Activated naive CD8-positive, alpha-beta T cell treated with anti-CD3 and anti-CD28 coated beads, Interleukin-2, amount 50 U/mL, for 24 hours (primary cell): Measurements from ENCODE around the gene UPF2.
A peak's percentile ranks its signal among the peaks of the same experiment; 100 is the strongest.

Source experiments
- ATAC-seq: fragments of 150-1000 bp; cut with Tn5 transposase; one replicate; pipeline ENCODE4 v1.10.0; 2021
- DNase-seq: peaks from one replicate; pipeline ENCODE4 v3.0.0; 2021
- H3K27ac Mint-ChIP-seq: one replicate; pipeline ENCODE4 v1.8.0; 2021; ENCODE audit warnings: mild to moderate bottlenecking, mixed read lengths
- H3K27me3 Mint-ChIP-seq: one replicate; pipeline ENCODE4 v1.8.0; 2021; ENCODE audit warnings: mixed read lengths
- H3K36me3 Mint-ChIP-seq: one replicate; pipeline ENCODE4 v1.8.0; 2021; ENCODE audit warnings: low read depth, mixed read lengths
- H3K4me1 Mint-ChIP-seq: one replicate; pipeline ENCODE4 v1.8.0; 2021; ENCODE audit warnings: mixed read lengths
- H3K4me3 Mint-ChIP-seq: one replicate; pipeline ENCODE4 v1.8.0; 2021; ENCODE audit warnings: mild to moderate bottlenecking, moderate library complexity, mixed read lengths
- H3K9me3 Mint-ChIP-seq: one replicate; pipeline ENCODE4 v1.8.0; 2021; ENCODE audit warnings: mixed read lengths

UPF2 gene

GRCh38 chr10:11881477-11882417 lies 160.9 kb downstream of the UPF2 start:
- Mint-ChIP-seq H3K9me3 (no peaks in the 10 kb centered on the region), H3K4me1 (peaks cover 4% of the 10 kb centered on the region), H3K27me3 (no peaks in the 10 kb centered on the region), H3K4me3 (no peak overlapping the region), H3K36me3 (no peaks in the 10 kb centered on the region), H3K27ac (no peak overlapping the region)
- no peak for DNase-seq
- ATAC-seq, result peak; percentile 10

- Mint-ChIP-seq H3K4me3 (no peak overlapping the region), H3K36me3 (no peaks in the 10 kb centered on the region), H3K9me3 (no peaks in the 10 kb centered on the region), H3K4me1 (peaks cover 4% of the 10 kb centered on the region), H3K27ac (no peak overlapping the region), H3K27me3 (no peaks in the 10 kb centered on the region)
- ATAC-seq (peak; percentile 13), DNase-seq (no peak)
Observed at GRCh38 chr10:11881030-11881476, 161.6 kb downstream of the UPF2 start.

GRCh38 chr10:11880151-11881029 lies 162.2 kb downstream of the UPF2 start:
- Mint-ChIP-seq H3K27me3 (no peaks in the 10 kb centered on the region), H3K27ac (no peak overlapping the region), H3K36me3 (no peaks in the 10 kb centered on the region), H3K9me3 (no peaks in the 10 kb centered on the region), H3K4me1 (peaks cover 7% of the 10 kb centered on the region), H3K4me3 (no peak overlapping the region)
- no peak for DNase-seq
- ATAC-seq, result no peak

GRCh38 chr10:11879387-11880094 lies 163.1 kb downstream of the UPF2 start:
- H3K4me1 Mint-ChIP-seq, result peaks cover 15% of the 10 kb centered on the region
- no peaks in the 10 kb centered on the region for H3K36me3 Mint-ChIP-seq
- H3K9me3 Mint-ChIP-seq, result no peaks in the 10 kb centered on the region
- H3K4me3 Mint-ChIP-seq, result no peak overlapping the region
- H3K27ac Mint-ChIP-seq, result no peak overlapping the region
- no peaks in the 10 kb centered on the region for H3K27me3 Mint-ChIP-seq
- ATAC-seq (no peak), DNase-seq (no peak)

- Mint-ChIP-seq H3K27ac (no peak overlapping the region), H3K27me3 (no peaks in the 10 kb centered on the region), H3K4me1 (peaks cover 18% of the 10 kb centered on the region), H3K4me3 (no peak overlapping the region), H3K9me3 (no peaks in the 10 kb centered on the region), H3K36me3 (no peaks in the 10 kb centered on the region)
- ATAC-seq, result no peak
- no peak for DNase-seq
Observed at GRCh38 chr10:11878776-11879175, 163.8 kb downstream of the UPF2 start.

- Mint-ChIP-seq H3K36me3 (no peaks in the 10 kb centered on the region), H3K27me3 (peaks cover 6% of the 10 kb centered on the region), H3K9me3 (no peaks in the 10 kb centered on the region), H3K4me1 (peaks cover 16% of the 10 kb centered on the region), H3K27ac (no peak overlapping the region), H3K4me3 (no peak overlapping the region)
- no peak for ATAC-seq
- no peak for DNase-seq
Observed at GRCh38 chr10:11877591-11877905, 165.1 kb downstream of the UPF2 start.

- no peak overlapping the region for H3K4me3 Mint-ChIP-seq
- H3K27ac Mint-ChIP-seq, result no peak overlapping the region
- no peak for ATAC-seq
- H3K27me3 Mint-ChIP-seq, result peaks cover 6% of the 10 kb centered on the region
- H3K9me3 Mint-ChIP-seq, result no peaks in the 10 kb centered on the region
- DNase-seq, result no peak
- H3K36me3 Mint-ChIP-seq, result no peaks in the 10 kb centered on the region
- peaks cover 17% of the 10 kb centered on the region for H3K4me1 Mint-ChIP-seq
Observed at GRCh38 chr10:11876805-11877590, 165.6 kb downstream of the UPF2 start.

- ATAC-seq (no peak), DNase-seq (no peak)
- Mint-ChIP-seq H3K36me3 (no peaks in the 10 kb centered on the region), H3K27me3 (peaks cover 6% of the 10 kb centered on the region), H3K9me3 (no peaks in the 10 kb centered on the region), H3K4me1 (peaks cover 23% of the 10 kb centered on the region), H3K27ac (no peak overlapping the region), H3K4me3 (no peak overlapping the region)
Observed at GRCh38 chr10:11876324-11876723, 166.3 kb downstream of the UPF2 start.

- Mint-ChIP-seq H3K9me3 (no peaks in the 10 kb centered on the region), H3K27me3 (peaks cover 6% of the 10 kb centered on the region), H3K4me3 (no peak overlapping the region), H3K27ac (no peak overlapping the region), H3K4me1 (peaks cover 24% of the 10 kb centered on the region), H3K36me3 (no peaks in the 10 kb centered on the region)
- no peak for DNase-seq
- ATAC-seq, result no peak
Observed at GRCh38 chr10:11875494-11876281, 166.9 kb downstream of the UPF2 start.

- no peaks in the 10 kb centered on the region for H3K9me3 Mint-ChIP-seq
- DNase-seq (peak; percentile 66), ATAC-seq (peak; percentile 81)
- H3K27me3 Mint-ChIP-seq, result peaks cover 6% of the 10 kb centered on the region
- no peaks in the 10 kb centered on the region for H3K36me3 Mint-ChIP-seq
- no peak overlapping the region for H3K4me3 Mint-ChIP-seq
- H3K4me1 Mint-ChIP-seq, result peaks cover 24% of the 10 kb centered on the region
- H3K27ac Mint-ChIP-seq, result peak overlapping the region; percentile 31
Observed at GRCh38 chr10:11874568-11875493, 167.8 kb downstream of the UPF2 start.

GRCh38 chr10:11871466-11871865 lies 171.1 kb downstream of the UPF2 start:
- DNase-seq (no peak), ATAC-seq (no peak)
- H3K27me3 Mint-ChIP-seq, result peaks cover 6% of the 10 kb centered on the region
- no peak overlapping the region for H3K4me3 Mint-ChIP-seq
- no peaks in the 10 kb centered on the region for H3K36me3 Mint-ChIP-seq
- no peak overlapping the region for H3K27ac Mint-ChIP-seq
- H3K4me1 Mint-ChIP-seq, result peaks cover 24% of the 10 kb centered on the region
- H3K9me3 Mint-ChIP-seq, result no peaks in the 10 kb centered on the region

GRCh38 chr10:11870900-11871400 lies 171.7 kb downstream of the UPF2 start:
- Mint-ChIP-seq H3K9me3 (no peaks in the 10 kb centered on the region), H3K4me3 (no peak overlapping the region), H3K27ac (no peak overlapping the region), H3K4me1 (peaks cover 24% of the 10 kb centered on the region), H3K36me3 (no peaks in the 10 kb centered on the region), H3K27me3 (peaks cover 6% of the 10 kb centered on the region)
- DNase-seq (no peak), ATAC-seq (no peak)
